Measurements from ENCODE around the gene TMEM62.

GRCh38 chr15:43118286-43118685 is 15.1 kb upstream of the TMEM62 start:
- TF ChIP-seq CTCF (IDR thresholded peaks at IDR 0.05; ENCODE audit: low read depth, low read length) (no peak), EZH2phosphoT487 (IDR thresholded peaks at IDR 0.05; ENCODE audit: low read depth) (no peak)

Data from OCI-LY3 (cell line).